Measurements from ENCODE around the gene MGAT4B. TPM values are rescaled to one million over a fixed set of nuclear protein-coding genes. Genes with fewer than 3 reads are reported as not detected.

MGAT4B gene
- total and polyA plus RNA-seq, 2 of the 4 experiments (the other 2 are of a cell fraction), result 73.7 to 155 TPM

GRCh38 chr5:179777456-179777855 is 29.2 kb downstream of the MGAT4B start:
- Histone ChIP-seq H3K9me1 (ENCODE audit: insufficient read depth, low read length) (no peaks in the 10 kb centered on the region), H3K36me3 (ENCODE audit: control insufficient read depth, insufficient read depth, low read length) (peaks cover 61% of the 10 kb centered on the region), H2AK9ac (replicated peaks; ENCODE audit: low read depth, low read length, poor library complexity) (no peak overlapping the region), H3K18ac (ENCODE audit: low read depth, low read length) (no peak overlapping the region), H3K79me1 (ENCODE audit: low read depth in 1 of 2, low read length in 2 of 2) (peaks cover 9 to 15% of the 10 kb centered on the region in 2 experiments), H4K91ac (ENCODE audit: insufficient read depth, low read depth, low read length) (no peak overlapping the region), H3K27ac (ENCODE audit: insufficient read depth, low read length) (no peak overlapping the region), H3K23ac (ENCODE audit: low read depth, low read length) (no peak overlapping the region), H3K27me3 (ENCODE audit: control insufficient read depth, insufficient read depth, low read length) (no peaks in the 10 kb centered on the region), H3K4me3 (ENCODE audit: insufficient read depth, low read depth, low read length) (no peak overlapping the region), H2BK15ac (ENCODE audit: low read depth, low read length) (no peak overlapping the region), H3K4me1 (ENCODE audit: control insufficient read depth, insufficient read depth, low read length) (no peaks in the 10 kb centered on the region), H2AFZ (replicated peaks; ENCODE audit: low read length, poor library complexity) (no peak overlapping the region), H3K4me2 (ENCODE audit: low read depth, low read length) (no peak overlapping the region), H4K5ac (ENCODE audit: low read depth, low read length) (no peak overlapping the region), H2BK20ac (ENCODE audit: low read depth, low read length) (no peak overlapping the region), H2BK120ac (ENCODE audit: low read depth, low read length) (no peak overlapping the region), H3K14ac (replicated peaks; ENCODE audit: low read depth, low read length) (no peak overlapping the region), H4K8ac (ENCODE audit: low read depth in 2 of 2, low read length in 2 of 2) (no peak overlapping the region), H3K9me3 (ENCODE audit: control insufficient read depth, insufficient read depth, low read length) (no peaks in the 10 kb centered on the region), H2BK5ac (ENCODE audit: low read depth, low read length, poor library complexity, severe bottlenecking) (no peak overlapping the region), H2AK5ac (ENCODE audit: low read depth, low read length) (no peak overlapping the region), H4K20me1 (ENCODE audit: insufficient read depth, low read length) (0 out of 2 replicates have a peak, but pooled peaks cover 3% of the 10 kb centered on the region), H3K56ac (ENCODE audit: extremely low read depth, insufficient read depth, low read length) (no peak overlapping the region), H3K9ac (ENCODE audit: low read depth, low read length) (no peak overlapping the region), H3K4ac (ENCODE audit: low read depth, low read length) (no peak overlapping the region)
- intact Hi-C loops (cut with micrococcal nuclease), result no loop called here
- no peak for DNase-seq
- WGBS, 2 experiments (ENCODE audit: extremely low coverage in 2 of 2, insufficient read length in 1 of 2), result 100% methylated on average over 2 of the region's 10 CpGs; no CpG with 5 or more reads in 1 of the 2 experiments
- dilution Hi-C loops (cut with HindIII; ENCODE audit: low sequenced_read_pairs, unreplicated experiment), result no loop called here
- POLR2A ChIA-PET (ENCODE audit: unreplicated experiment), result no interaction called here
- in situ Hi-C loops (cut with MboI; ENCODE audit: low sequenced_read_pairs), result no loop called here
- CTCF ChIA-PET, result no interaction called here
- no TSS peak for BruUV-seq (replicated peaks)
- no peak for ATAC-seq (ENCODE audit: low read depth)
- no peak for TF ChIP-seq ELK1 (IDR thresholded peaks at IDR 0.05; ENCODE audit: borderline replicate concordance, low read depth, low read length)
- no peak for TF ChIP-seq MXI1 (IDR thresholded peaks at IDR 0.05; ENCODE audit: borderline replicate concordance, low read depth, low read length)
- no peak for TF ChIP-seq MAFK (IDR thresholded peaks at IDR 0.05; ENCODE audit: low read depth, low read length)
- no peak for TF ChIP-seq CTCF (conservative IDR thresholded peaks at IDR 0.05; ENCODE audit: low read depth, low read length)
- no peak for TF ChIP-seq FOS (IDR thresholded peaks at IDR 0.05; ENCODE audit: low read depth, low read length)
- no peak for TF ChIP-seq POLR2A (IDR thresholded peaks at IDR 0.05; ENCODE audit: low read depth, low read length)
- TF ChIP-seq BHLHE40 (IDR thresholded peaks at IDR 0.05; ENCODE audit: low read depth, low read length), result no peak

All from IMR-90 (cell line).